ENCODE measurements around the gene AFAP1.

Gene AFAP1

GRCh38 chr4:7766086-7766485 is 173.6 kb downstream of the AFAP1 start:
- DNase-seq = no peak

- DNase-seq = no peak
These were observed 174.0 kb downstream of the AFAP1 start for GRCh38 chr4:7765666-7766065.

GRCh38 chr4:7764466-7764865 is 175.2 kb downstream of the AFAP1 start:
- DNase-seq = no peak

GRCh38 chr4:7763788-7764187 is 175.9 kb downstream of the AFAP1 start:
- DNase-seq = no peak

- no peak for DNase-seq
These were observed 176.6 kb downstream of the AFAP1 start for GRCh38 chr4:7763106-7763505.

- DNase-seq = no peak
These were observed 177.2 kb downstream of the AFAP1 start for GRCh38 chr4:7762376-7763030.

GRCh38 chr4:7761720-7762119 is 177.9 kb downstream of the AFAP1 start:
- peak; percentile 50 for DNase-seq

- no peak for DNase-seq
These were observed 178.3 kb downstream of the AFAP1 start for GRCh38 chr4:7761312-7761711.

- DNase-seq = no peak
These were observed 179.0 kb downstream of the AFAP1 start for GRCh38 chr4:7760706-7761105.

GRCh38 chr4:7760228-7760627 is 179.4 kb downstream of the AFAP1 start:
- DNase-seq = no peak

GRCh38 chr4:7759635-7760034 is 180.0 kb downstream of the AFAP1 start:
- DNase-seq = peak; percentile 5

- peak; percentile 73 for DNase-seq
These were observed 180.4 kb downstream of the AFAP1 start for GRCh38 chr4:7759216-7759615.

- no peak for DNase-seq
These were observed 181.2 kb downstream of the AFAP1 start for GRCh38 chr4:7758476-7758875.

- no peak for DNase-seq
These were observed 181.9 kb downstream of the AFAP1 start for GRCh38 chr4:7757501-7758471.

GRCh38 chr4:7756561-7757355 is 182.9 kb downstream of the AFAP1 start:
- DNase-seq = no peak

- DNase-seq = no peak
These were observed 183.6 kb downstream of the AFAP1 start for GRCh38 chr4:7756071-7756470.

GRCh38 chr4:7755561-7755960 is 184.1 kb downstream of the AFAP1 start:
- DNase-seq = no peak

GRCh38 chr4:7754565-7755262 is 184.9 kb downstream of the AFAP1 start:
- DNase-seq = no peak

- DNase-seq = no peak
These were observed 185.7 kb downstream of the AFAP1 start for GRCh38 chr4:7753931-7754465.

GRCh38 chr4:7753271-7753670 is 186.4 kb downstream of the AFAP1 start:
- no peak for DNase-seq

- DNase-seq = no peak
These were observed 187.0 kb downstream of the AFAP1 start for GRCh38 chr4:7752649-7753048.

GRCh38 chr4:7750972-7751371 is 188.7 kb downstream of the AFAP1 start:
- DNase-seq = no peak

Measured in activated naive CD4-positive, alpha-beta T cell treated with Interleukin-2 at 50 U/mL for 16 hours (primary cell).